Peyer's patch (tissue), 4 donors: ENCODE data around the gene EYA2. TPM values are rescaled to one million over a fixed set of nuclear protein-coding genes. Genes with fewer than 3 reads are reported as not detected.

Source experiments
- DNase-seq, 3 donors: peaks; one replicate each; pipeline ENCODE4 v3.0.0-alpha.2; 2017 to 2019
- H3K27ac ChIP-seq, 4 donors: fragments of 200-600 bp; sonication (generic); one replicate each; pipeline ENCODE4 v1.5.1; 2016 to 2019
- H3K27me3 ChIP-seq, 2 donors: fragments of 200-600 bp; sonication (generic); one replicate each; pipeline ENCODE4 v1.5.1; 2019
- H3K36me3 ChIP-seq, 3 donors: fragments of 200-600 bp; sonication (generic); one replicate each; pipeline ENCODE4 v1.5.1; 2016 to 2019
- H3K4me1 ChIP-seq, 4 donors: fragments of 200-600 bp; sonication (generic); one replicate each; pipeline ENCODE4 v1.5.1; 2016 to 2019
- H3K4me3 ChIP-seq, 4 donors: fragments of 200-600 bp; sonication (generic); 1 replicate in 3 of 4; 2 replicates in 1 of 4; pipeline ENCODE4 v1.5.1; 2016 to 2019; ENCODE audit warnings: mild to moderate bottlenecking in 1 of 4
- H3K9me3 ChIP-seq, 4 donors: fragments of 200-600 bp; sonication (generic); one replicate each; pipeline ENCODE4 v1.5.1; 2016 to 2019; ENCODE audit warnings: mild to moderate bottlenecking in 1 of 4
- POLR2A ChIP-seq, 2 donors: fragments of 450-650 bp; IDR thresholded peaks; one replicate each; pipeline ENCODE4 v1.5.1; 2017; ENCODE audit warnings: antibody characterized with exemption in 2 of 2, mild to moderate bottlenecking in 2 of 2, moderate library complexity in 2 of 2
- total RNA-seq, 4 donors: library from RNA; depleted of rRNA; stranded (reverse); fragments of >200 nt; gene quantifications; one replicate each; pipeline ENCODE4 v1.1.0, GENCODE V29; 2016
- TF ChIP-seq, protein P1 (sequence below), 6 experiments: fragments of 450-650 bp in 4 of 6; fragments of 200-600 bp in 2 of 6; sonication (generic) in 1 of 6; IDR thresholded peaks; one replicate each; pipeline ENCODE4 v1.5.1; 2017 to 2019; ENCODE audit warnings: antibody characterized with exemption in 6 of 6, mild to moderate bottlenecking in 3 of 6, moderate library complexity in 1 of 6

Gene EYA2
- total RNA-seq, 4 donors from 2014 or later, result 0.40 to 1.7 TPM; not detected in 2

DNA sequence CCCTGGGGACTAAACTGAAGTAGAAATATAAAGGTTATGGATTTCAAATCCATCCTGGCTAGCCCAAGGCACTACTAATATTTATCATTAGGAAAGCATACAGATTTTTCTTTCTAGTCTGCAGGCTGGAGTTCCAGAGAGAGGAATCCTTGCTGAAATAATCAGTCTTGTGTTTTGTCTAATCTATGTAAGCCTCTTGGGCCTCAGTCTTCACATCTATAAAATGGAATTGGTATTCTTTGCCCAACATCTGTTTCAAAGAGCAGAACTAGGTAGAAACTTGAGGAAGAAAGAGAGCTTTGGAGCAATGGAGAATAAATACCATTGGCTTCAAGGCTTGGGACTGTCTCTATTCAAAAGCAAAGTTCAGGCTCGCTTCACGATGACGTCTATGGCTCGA, 249.8 kb downstream of the EYA2 start:
- TF ChIP-seq, protein P1, sequence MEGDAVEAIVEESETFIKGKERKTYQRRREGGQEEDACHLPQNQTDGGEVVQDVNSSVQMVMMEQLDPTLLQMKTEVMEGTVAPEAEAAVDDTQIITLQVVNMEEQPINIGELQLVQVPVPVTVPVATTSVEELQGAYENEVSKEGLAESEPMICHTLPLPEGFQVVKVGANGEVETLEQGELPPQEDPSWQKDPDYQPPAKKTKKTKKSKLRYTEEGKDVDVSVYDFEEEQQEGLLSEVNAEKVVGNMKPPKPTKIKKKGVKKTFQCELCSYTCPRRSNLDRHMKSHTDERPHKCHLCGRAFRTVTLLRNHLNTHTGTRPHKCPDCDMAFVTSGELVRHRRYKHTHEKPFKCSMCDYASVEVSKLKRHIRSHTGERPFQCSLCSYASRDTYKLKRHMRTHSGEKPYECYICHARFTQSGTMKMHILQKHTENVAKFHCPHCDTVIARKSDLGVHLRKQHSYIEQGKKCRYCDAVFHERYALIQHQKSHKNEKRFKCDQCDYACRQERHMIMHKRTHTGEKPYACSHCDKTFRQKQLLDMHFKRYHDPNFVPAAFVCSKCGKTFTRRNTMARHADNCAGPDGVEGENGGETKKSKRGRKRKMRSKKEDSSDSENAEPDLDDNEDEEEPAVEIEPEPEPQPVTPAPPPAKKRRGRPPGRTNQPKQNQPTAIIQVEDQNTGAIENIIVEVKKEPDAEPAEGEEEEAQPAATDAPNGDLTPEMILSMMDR (IDR thresholded peaks at IDR 0.05), result no peak
- no peak for TF ChIP-seq POLR2A (IDR thresholded peaks at IDR 0.05)
- no peak for DNase-seq
- no peak overlapping the region for H3K4me3 ChIP-seq
- H3K36me3 ChIP-seq, result no peaks in the 10 kb centered on the region
- no peaks in the 10 kb centered on the region for H3K4me1 ChIP-seq
- H3K9me3 ChIP-seq, result no peaks in the 10 kb centered on the region
- H3K27ac ChIP-seq, result no peak overlapping the region
- H3K27me3 ChIP-seq, result no peaks in the 10 kb centered on the region

DNA sequence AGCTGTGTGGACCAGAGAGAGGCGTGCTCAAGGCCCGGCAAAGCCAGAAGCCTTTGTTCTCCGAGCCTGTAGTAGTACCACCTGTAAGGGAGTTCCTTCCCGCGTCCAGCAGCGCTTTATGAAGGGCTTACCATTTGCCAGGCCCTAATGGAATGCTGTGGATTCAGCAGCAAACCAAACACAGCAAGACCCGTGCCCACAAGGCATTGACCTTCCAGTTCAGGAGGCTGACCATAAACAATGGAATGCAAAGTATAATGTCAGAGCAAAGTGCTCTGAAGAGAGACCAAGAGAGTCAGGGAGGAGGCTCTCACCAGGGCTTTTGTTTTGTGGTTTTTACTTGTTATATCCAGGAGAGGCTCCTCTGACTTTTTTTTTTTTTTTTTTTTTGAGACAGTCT, 252.0 kb downstream of the EYA2 start:
- Histone ChIP-seq H3K27me3 (no peaks in the 10 kb centered on the region), H3K9me3 (no peaks in the 10 kb centered on the region), H3K36me3 (no peaks in the 10 kb centered on the region), H3K27ac (no peak overlapping the region), H3K4me1 (no peaks in the 10 kb centered on the region), H3K4me3 (no peak overlapping the region)
- TF ChIP-seq, protein P1 (IDR thresholded peaks at IDR 0.05), result no peak
- no peak for TF ChIP-seq POLR2A (IDR thresholded peaks at IDR 0.05)
- no peak for DNase-seq

DNA sequence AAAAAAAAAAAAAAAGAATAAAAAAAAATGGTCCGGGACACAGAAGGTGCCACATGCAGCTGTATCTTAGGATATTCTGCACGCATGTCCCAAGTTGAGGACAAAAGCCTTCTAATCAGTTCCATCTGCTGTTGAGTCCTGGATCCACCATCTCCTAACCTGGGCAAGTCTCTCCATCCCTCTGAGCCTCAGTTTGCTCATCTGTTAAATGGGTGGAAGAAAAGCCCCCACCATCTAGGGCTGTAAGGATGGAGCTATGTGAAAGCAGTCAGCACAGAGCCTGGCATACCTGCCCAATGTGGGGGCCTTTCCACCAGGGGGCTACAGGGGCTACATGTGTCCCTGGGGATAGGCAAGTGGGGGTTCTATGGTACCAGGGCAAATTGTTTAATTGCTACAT, 253.4 kb downstream of the EYA2 start:
- TF ChIP-seq, protein P1 (IDR thresholded peaks at IDR 0.05), result no peak
- no peak for TF ChIP-seq POLR2A (IDR thresholded peaks at IDR 0.05)
- Histone ChIP-seq H3K27me3 (no peaks in the 10 kb centered on the region), H3K9me3 (no peaks in the 10 kb centered on the region), H3K36me3 (no peaks in the 10 kb centered on the region), H3K27ac (no peak overlapping the region), H3K4me3 (no peak overlapping the region), H3K4me1 (no peaks in the 10 kb centered on the region)
- DNase-seq, result no peak

DNA sequence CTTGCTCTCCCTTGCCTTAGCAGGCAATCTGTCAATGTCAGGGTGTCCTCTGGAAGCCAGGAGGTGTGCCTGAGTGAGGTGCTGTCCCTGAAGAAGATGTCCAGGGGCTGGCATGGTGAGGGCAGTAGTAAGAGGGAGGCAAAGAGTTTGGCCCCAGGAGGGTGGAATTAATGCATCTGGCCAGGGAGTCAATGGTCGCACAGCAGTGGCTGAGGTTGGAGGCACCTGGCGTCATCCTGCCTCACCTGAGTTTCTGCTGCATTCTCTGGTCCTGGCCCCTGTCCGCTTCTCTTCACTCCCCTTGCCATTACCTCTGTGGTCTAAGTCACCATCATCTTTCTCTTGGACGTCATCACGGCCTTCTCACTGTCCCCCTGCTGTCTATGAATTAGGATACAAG, 255.3 kb downstream of the EYA2 start:
- no peak for DNase-seq
- H3K9me3 ChIP-seq, result no peaks in the 10 kb centered on the region
- H3K27me3 ChIP-seq, result no peaks in the 10 kb centered on the region
- no peak overlapping the region for H3K27ac ChIP-seq
- TF ChIP-seq, protein P1 (IDR thresholded peaks at IDR 0.05), result no peak
- TF ChIP-seq POLR2A (IDR thresholded peaks at IDR 0.05), result no peak
- H3K36me3 ChIP-seq, result no peaks in the 10 kb centered on the region
- no peak overlapping the region for H3K4me3 ChIP-seq
- no peaks in the 10 kb centered on the region for H3K4me1 ChIP-seq

DNA sequence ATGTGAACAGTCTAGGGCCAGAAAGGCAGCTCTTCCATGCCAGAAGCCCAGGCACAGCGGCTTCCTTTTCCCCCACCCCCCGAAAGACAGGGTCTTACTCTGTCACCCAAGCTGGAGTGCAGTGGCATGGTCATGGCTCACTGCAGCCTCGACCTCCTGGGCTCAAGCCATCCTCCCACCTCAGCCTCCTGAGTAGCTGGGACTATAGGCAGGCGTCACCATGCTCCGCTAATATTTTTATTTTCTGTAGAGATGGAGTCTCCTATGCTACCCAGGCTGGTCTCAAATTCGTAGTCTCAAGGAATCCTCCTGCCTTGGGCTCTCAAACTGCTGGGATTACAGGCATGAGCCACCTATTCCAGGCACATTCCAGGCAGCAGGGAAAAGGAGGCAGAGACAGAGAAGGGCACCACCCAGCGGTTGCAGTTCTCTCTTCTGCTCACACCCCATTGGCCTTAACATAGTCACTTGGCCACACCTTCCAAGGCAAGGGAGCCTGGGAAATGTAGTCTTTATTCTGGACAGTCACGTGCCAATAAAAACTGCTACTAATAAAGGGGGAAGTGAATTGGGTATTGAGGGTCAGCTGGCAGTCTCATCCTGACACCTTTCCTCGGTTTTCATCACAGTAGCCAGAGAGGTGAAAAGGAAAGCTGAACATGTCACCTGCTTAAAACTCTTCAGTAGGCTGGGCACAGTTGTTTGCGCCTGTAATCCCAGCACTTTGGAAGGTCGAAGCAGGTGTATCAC, 255.9 kb downstream of the EYA2 start:
- Histone ChIP-seq H3K9me3 (no peaks in the 10 kb centered on the region), H3K4me1 (no peaks in the 10 kb centered on the region), H3K4me3 (no peak overlapping the region), H3K27ac (no peak overlapping the region), H3K36me3 (no peaks in the 10 kb centered on the region), H3K27me3 (no peaks in the 10 kb centered on the region)
- DNase-seq, result peak in 2 of 3 donors; percentile 63 to 67
- TF ChIP-seq POLR2A (IDR thresholded peaks at IDR 0.05), result no peak
- TF ChIP-seq, protein P1 (IDR thresholded peaks at IDR 0.05), result peak in 5 of 6 experiments; percentile 10 to 65 (median 59)
